Anterior cingulate cortex (tissue), 58 donors: Measurements from ENCODE around the gene HTRA1.

Experiments used
- DNase-seq, 58 donors: peaks; one replicate each; lab custom pipeline; 2025; lab: John Stamatoyannopoulos, UW

The HTRA1 gene

GRCh38 chr10:122461367-122461728, at the start of gene HTRA1:
Gene HTRA1 (plus strand): TSS chr10:122461553. CDS start chr10:122461653, 100 bp downstream.
- DNase-seq = peak in 55 of 58 donors; percentile 25 to 91 (median 81)

DNA sequence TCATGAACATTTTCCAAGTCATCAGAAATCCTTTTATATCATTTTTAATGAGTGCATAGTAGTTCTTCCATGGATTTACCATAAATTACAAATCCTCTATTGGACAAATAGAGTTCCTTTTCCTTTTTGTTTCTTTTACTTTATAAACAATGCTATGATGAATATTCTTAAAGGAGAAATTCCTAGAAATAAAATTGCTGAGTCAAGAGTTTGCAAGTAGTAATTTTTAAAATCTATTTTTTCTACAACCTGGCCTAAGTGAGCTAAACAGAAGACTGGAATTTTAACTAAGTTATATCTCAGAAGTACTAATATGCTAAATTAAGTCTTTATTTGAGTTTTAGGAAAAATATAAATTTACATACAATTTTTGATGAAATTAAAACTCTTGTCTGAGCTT, 48.0 kb upstream of the HTRA1 start:
- DNase-seq = no peak

DNA sequence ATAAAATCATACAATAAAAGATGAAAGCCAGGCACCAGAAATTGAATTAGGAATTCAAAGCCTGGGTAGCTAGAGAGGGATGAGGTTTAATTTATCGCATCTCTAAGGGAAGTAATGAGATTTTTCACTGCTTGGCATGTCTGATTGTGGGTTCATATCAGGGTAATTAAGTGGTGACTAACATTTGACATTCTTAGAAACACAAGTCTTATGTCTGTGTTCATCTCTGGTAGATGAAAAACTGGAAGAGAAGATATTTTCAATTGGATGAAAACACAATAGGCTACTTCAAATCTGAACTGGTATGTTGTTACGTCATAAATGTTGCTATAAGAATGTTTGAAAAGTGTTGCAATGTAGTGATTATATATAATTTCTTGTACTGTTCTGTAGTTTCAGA, 43.7 kb upstream of the HTRA1 start:
- no peak for DNase-seq

DNA sequence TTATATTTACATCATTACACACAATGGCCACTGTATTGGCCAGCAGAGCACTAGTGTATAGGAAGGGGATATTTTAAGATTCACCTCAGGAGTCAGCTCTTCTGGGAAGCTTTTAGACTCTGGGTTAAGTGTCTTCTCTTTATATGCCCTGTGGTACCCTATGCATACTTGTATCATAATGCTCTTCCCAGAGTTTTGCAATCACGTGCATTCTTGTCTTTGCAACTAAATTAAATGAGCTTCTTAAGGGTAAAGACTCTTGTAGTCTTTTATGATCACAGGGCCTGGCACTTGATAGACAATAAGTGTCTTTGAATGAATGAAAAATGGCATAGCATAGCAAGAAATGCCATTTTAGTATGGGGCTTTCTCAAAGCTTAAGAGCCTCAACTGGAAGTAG, 42.3 kb upstream of the HTRA1 start:
- no peak for DNase-seq

DNA sequence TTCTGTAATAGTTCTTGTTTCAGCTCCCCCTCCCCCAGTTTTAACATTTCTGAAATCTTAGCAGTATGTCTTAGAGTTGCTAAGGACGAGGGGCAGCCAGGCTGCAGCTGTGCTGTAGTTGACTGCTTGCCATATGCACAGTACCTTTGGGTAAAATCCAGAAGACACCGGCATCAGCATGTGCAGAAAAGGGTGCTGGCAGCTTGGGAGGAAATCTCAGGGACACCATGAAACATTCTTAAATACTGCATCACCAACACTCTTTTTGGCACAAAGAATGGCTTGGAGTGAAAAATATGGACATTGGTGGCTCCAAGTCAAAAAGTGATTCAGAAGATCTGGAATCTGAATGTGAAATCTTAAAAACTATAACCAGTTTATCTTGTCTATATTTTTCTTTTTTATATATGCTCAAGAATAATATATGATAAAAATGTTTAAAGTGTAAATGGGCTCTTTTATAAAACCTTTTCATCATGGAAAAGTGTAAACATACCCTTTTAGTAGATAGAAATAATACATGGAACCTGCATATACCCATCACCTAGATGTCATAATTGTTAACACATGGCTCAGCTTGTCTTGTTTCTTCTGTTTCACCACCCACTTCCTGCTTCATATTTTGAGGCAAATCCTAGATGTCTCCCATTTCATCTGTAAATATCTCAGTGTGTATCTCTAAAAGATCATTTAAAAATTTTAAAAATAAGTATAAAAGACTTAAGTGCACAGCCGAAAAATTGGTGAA, 41.3 kb upstream of the HTRA1 start:
- DNase-seq = peak in 9 of 58 donors; percentile 9 to 69 (median 15)

DNA sequence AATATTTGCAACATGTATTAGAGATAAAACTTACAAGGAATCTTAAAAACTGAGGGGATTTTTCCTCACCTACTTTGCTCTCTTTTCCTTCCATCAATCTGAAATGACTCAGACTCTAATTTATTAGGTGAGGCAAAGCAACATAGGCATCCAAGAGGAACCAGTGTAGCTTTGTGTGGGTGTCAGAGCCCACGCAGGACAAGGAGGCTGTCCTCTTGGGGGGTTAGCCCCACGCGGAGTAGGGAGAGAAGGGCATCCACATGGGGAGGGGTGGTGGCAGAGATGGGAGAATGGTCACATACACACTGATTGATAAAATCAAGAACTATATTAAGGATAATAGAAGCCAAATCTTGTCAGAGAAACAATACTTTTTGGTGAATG, 40.7 kb upstream of the HTRA1 start:
- DNase-seq = no peak

GRCh38 chr10:122421054-122421625, 40.2 kb upstream of the HTRA1 start:
- no peak for DNase-seq

GRCh38 chr10:122421742-122422141, 39.6 kb upstream of the HTRA1 start:
- no peak for DNase-seq

- no peak for DNase-seq
Measured at GRCh38 chr10:122422266-122422989, 38.9 kb upstream of the HTRA1 start.

- DNase-seq = no peak
Measured at GRCh38 chr10:122424059-122424458, 37.3 kb upstream of the HTRA1 start.

- no peak for DNase-seq
Measured at GRCh38 chr10:122426829-122427228, 34.5 kb upstream of the HTRA1 start.

DNA sequence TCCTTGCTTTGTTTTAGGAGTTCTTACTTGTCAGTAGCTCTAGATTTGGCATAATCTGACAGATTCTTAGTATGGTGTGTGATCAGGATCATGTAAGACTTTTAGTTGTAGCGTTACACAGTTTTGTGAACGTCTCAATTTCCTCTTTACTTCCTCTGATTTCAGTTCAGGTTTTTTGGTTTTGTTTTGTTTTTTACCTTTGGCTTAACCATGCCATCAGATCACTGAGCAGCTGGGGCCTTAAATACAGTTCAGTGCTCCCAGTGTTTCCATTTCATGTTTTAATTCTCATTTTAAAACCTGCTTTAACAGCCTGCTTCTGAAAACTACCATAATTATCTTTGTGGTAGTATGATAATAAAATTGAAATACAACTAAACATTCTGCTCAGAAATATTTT, 34.1 kb upstream of the HTRA1 start:
- no peak for DNase-seq

GRCh38 chr10:122435212-122435827, 26.0 kb upstream of the HTRA1 start:
- peak in 1 of 58 donors; percentile 37 for DNase-seq

GRCh38 chr10:122441961-122442360, 19.4 kb upstream of the HTRA1 start:
- DNase-seq = peak in 3 of 58 donors; percentile 9 to 52 (median 21)

DNA sequence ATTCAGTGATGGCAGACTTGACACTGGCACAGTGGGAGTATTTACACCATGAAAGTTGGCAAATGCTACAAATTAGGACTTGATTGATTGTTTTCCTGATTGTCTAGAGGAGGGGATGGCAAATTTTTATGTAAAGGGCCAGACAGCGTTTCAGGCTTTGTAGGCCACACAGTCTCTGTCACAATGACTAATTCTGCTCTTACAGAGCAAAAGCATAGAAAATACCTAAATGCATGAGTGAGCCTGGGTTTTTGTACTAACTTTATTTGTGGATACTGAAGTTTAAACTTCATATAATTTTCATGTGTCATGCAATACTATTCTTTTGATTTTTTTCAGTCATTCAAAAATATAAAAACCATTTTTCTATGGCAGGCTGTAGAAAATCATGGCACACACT, 15.9 kb upstream of the HTRA1 start:
- no peak for DNase-seq

DNA sequence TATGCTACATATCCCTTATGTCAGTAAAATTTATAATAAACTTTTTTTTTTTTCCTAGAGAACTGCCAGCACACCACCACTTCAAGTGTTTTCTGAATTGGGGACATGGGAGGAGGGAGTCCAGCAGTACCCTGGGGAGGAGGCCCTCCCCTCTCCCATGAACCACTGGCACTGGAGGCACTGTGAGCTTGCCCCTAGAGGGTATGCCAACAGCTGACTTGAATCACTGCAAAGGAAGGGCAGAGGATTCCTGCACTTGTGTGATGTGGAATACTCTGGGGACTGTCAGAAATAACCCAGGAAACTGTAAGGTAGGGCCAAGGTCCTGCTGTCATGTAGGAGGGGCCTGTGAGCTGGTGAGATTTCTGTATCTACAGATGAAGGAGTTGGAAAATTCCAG, 15.4 kb upstream of the HTRA1 start:
- DNase-seq = no peak

DNA sequence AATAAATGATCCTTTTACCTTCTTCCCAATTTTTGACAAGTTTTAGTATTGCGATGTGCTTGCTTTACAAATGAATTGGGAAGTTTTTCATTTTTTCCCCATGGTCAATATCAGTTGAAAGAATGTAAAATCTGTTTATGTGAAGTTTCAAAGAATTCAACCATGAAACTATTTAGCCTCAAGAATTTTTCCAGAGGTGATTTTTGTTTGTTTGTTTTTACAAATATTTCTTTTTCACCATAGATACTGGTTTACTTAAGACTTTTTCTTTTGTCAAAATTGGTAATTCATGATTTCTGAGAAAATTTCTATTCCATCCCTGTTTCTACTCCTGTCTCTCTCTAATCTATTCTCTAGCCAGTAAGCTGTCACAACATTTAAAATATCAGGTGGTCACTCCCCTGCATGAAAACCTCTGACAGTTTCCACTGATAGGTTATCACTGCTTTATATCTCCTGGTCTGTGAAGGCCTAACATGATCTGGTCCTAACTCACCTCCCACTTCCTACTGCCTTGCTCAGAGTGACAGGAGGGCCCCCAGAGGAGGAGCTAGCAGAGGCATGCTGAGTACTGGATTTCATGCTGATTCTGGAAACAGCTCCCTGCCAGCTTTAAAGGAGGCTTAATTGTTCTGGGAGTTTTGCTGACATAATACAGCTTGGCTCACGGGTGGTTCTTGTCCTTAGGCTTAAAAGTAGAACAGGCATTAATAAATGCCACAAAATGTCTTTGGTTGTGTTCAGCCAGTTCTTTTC, 14.5 kb upstream of the HTRA1 start:
- peak in 1 of 58 donors; percentile 35 for DNase-seq

DNA sequence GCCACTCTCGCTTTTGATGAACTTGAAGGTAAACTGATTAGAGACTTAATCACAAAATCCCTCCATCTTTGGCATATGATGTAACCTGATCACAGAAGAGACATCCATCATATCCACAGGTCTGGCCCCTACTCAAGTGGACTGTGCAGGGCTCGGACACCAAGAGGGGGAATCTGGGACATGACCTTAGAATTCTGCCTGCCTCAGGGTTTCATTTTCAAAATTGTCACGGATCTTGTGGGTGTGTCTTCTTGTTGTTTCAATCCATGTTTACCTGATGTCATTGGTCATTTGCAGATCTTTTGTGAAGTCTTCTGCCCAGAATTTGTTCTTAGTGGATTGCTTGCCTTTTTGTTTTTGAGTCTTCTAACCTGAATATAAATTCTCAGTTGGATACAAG, 12.8 kb upstream of the HTRA1 start:
- no peak for DNase-seq

DNA sequence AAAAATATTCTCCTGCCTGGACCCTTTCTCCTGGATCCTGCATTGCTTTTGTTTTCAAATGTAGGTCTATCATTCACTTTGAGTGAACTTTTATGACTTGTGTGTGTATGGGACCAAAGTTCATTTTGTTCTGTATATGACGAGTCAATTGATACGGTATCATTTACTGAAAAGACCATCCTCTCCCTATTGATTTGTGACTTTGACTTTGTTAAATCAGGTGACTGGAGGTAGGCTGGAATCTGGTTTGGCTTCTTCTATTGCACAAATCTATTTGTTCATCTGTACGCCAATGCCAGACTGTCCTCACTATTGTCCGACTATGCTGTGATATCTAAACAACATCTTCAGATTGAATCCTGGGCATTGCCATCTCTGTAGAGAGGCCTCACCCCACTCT, 12.2 kb upstream of the HTRA1 start:
- DNase-seq = no peak

- DNase-seq = no peak
Measured at GRCh38 chr10:122450353-122450990, 10.9 kb upstream of the HTRA1 start.
